NCI-H526 treated with DMSO at 0.1 percent for 48 hours (cell line): ENCODE results near the gene PTPRJ.
"Not testable (repeated sequence)": the region's sequence is repeated elsewhere in the genome, so short reads cannot be mapped to it uniquely, and the experiment has no call there.

Experiments
- DNase-seq: peaks from one replicate; lab custom pipeline; 2025; lab: John Stamatoyannopoulos, UW

The PTPRJ gene

GRCh38 chr11:48116437-48117228 lies 136.3 kb downstream of the PTPRJ start:
- DNase-seq: no peak

GRCh38 chr11:48122246-48122645 lies 141.9 kb downstream of the PTPRJ start:
- DNase-seq: no peak

- DNase-seq: no peak
Observed at GRCh38 chr11:48122656-48123055, 142.3 kb downstream of the PTPRJ start.

- DNase-seq: no peak
Observed at GRCh38 chr11:48123254-48123875, 143.0 kb downstream of the PTPRJ start.

GRCh38 chr11:48123934-48124755 lies 143.8 kb downstream of the PTPRJ start:
- DNase-seq: no peak

GRCh38 chr11:48124880-48125279 lies 144.5 kb downstream of the PTPRJ start:
- no peak for DNase-seq

GRCh38 chr11:48125866-48126265 lies 145.5 kb downstream of the PTPRJ start:
- no peak for DNase-seq

GRCh38 chr11:48127521-48128183 lies 147.3 kb downstream of the PTPRJ start:
- no peak for DNase-seq

- DNase-seq: no peak
Observed at GRCh38 chr11:48129697-48130395, 149.5 kb downstream of the PTPRJ start.

- no peak for DNase-seq
Observed at GRCh38 chr11:48134221-48134922, 154.0 kb downstream of the PTPRJ start.

- DNase-seq: no peak
Observed at GRCh38 chr11:48138222-48138621, 157.9 kb downstream of the PTPRJ start.

GRCh38 chr11:48139896-48140295 lies 159.5 kb downstream of the PTPRJ start:
- not testable (repeated sequence) for DNase-seq

GRCh38 chr11:48141475-48142122 lies 161.2 kb downstream of the PTPRJ start:
- no peak for DNase-seq

- no peak for DNase-seq
Observed at GRCh38 chr11:48142889-48143288, 162.5 kb downstream of the PTPRJ start.

GRCh38 chr11:48148749-48149148 lies 168.4 kb downstream of the PTPRJ start:
- no peak for DNase-seq

GRCh38 chr11:48150213-48150612 lies 169.9 kb downstream of the PTPRJ start:
- DNase-seq: no peak

GRCh38 chr11:48154151-48154550 lies 173.8 kb downstream of the PTPRJ start:
- no peak for DNase-seq

- DNase-seq: no peak
Observed at GRCh38 chr11:48161951-48162884, 181.9 kb downstream of the PTPRJ start.

- DNase-seq: no peak
Observed at GRCh38 chr11:48162885-48163268, 182.5 kb downstream of the PTPRJ start.
